PFSK-1 (cell line): ENCODE measurements around the gene ATRAID.

Experiments used
- FOXP2 ChIP-seq: optimal IDR thresholded peaks from 2 replicates; pipeline ENCODE3; 2011; ENCODE audit warnings: borderline replicate concordance, control low read depth, inconsistent platforms; ENCODE audit not compliant: insufficient read depth; ENCODE audit errors: extremely low read length, extremely low read depth
- POLR2AphosphoS5 ChIP-seq: IDR thresholded peaks from 2 replicates; pipeline ENCODE4 v1.6.1; 2012; ENCODE audit warnings: low read depth, mild to moderate bottlenecking, control low read depth, low read length, moderate library complexity
- REST ChIP-seq, 2 experiments: IDR thresholded peaks; 2 replicates each; pipeline versions ENCODE4 v1.6.1 to v1.8.0; 2011 to 2012; ENCODE audit warnings: low read depth in 2 of 2, low read length in 2 of 2, control low read depth in 1 of 2, inconsistent platforms in 1 of 2, mild to moderate bottlenecking in 1 of 2, moderate library complexity in 1 of 2; ENCODE audit not compliant: insufficient read depth in 1 of 2
- SIN3A ChIP-seq: IDR thresholded peaks from 2 replicates; pipeline ENCODE4 v1.6.1; 2012; ENCODE audit warnings: mild to moderate bottlenecking, low read length, moderate library complexity, borderline replicate concordance; ENCODE audit not compliant: insufficient read depth
- TAF1 ChIP-seq: IDR thresholded peaks from 2 replicates; pipeline ENCODE4 v1.6.1; 2012; ENCODE audit warnings: low read length, control low read depth, borderline replicate concordance; ENCODE audit not compliant: insufficient read depth

ATRAID gene

GRCh38 chr2:27189989-27190388, 21.9 kb upstream of the ATRAID start:
- no peak for TF ChIP-seq REST (IDR thresholded peaks at IDR 0.05; ENCODE audit: insufficient read depth in 1 of 2, low read depth in 2 of 2, low read length in 2 of 2)
- TF ChIP-seq TAF1, result no peak
- TF ChIP-seq FOXP2, result no peak
- no peak for TF ChIP-seq SIN3A
- TF ChIP-seq POLR2AphosphoS5, result no peak

GRCh38 chr2:27191070-27191829, 20.6 kb upstream of the ATRAID start:
- TF ChIP-seq TAF1 (no peak), REST (IDR thresholded peaks at IDR 0.05; ENCODE audit: insufficient read depth in 1 of 2, low read depth in 2 of 2, low read length in 2 of 2) (no peak), POLR2AphosphoS5 (no peak), FOXP2 (no peak), SIN3A (no peak)

- TF ChIP-seq FOXP2, result no peak
- no peak for TF ChIP-seq TAF1
- no peak for TF ChIP-seq SIN3A
- no peak for TF ChIP-seq REST (IDR thresholded peaks at IDR 0.05; ENCODE audit: insufficient read depth in 1 of 2, low read depth in 2 of 2, low read length in 2 of 2)
- no peak for TF ChIP-seq POLR2AphosphoS5
Measured at GRCh38 chr2:27194538-27195354, 17.1 kb upstream of the ATRAID start.

- no peak for TF ChIP-seq FOXP2
- no peak for TF ChIP-seq TAF1
- TF ChIP-seq REST (IDR thresholded peaks at IDR 0.05; ENCODE audit: insufficient read depth in 1 of 2, low read depth in 2 of 2, low read length in 2 of 2), result no peak
- no peak for TF ChIP-seq POLR2AphosphoS5
- TF ChIP-seq SIN3A, result no peak
Measured at GRCh38 chr2:27198627-27199026, 13.2 kb upstream of the ATRAID start.
